B cell (primary cell): Measurements from ENCODE around the gene LIPF.

ENCODE experiments used
- CTCF ChIP-seq: fragments of 200-600 bp; IDR thresholded peaks from one replicate; pipeline ENCODE4 v1.8.0; 2022; ENCODE audit warnings: antibody characterized with exemption, mild to moderate bottlenecking
- EZH2 ChIP-seq: IDR thresholded peaks from 2 replicates; pipeline ENCODE4 v1.6.1; 2012; ENCODE audit warnings: borderline replicate concordance, low read depth, mild to moderate bottlenecking, moderate library complexity, low read length; ENCODE audit not compliant: insufficient read depth, poor library complexity, severe bottlenecking

DNA sequence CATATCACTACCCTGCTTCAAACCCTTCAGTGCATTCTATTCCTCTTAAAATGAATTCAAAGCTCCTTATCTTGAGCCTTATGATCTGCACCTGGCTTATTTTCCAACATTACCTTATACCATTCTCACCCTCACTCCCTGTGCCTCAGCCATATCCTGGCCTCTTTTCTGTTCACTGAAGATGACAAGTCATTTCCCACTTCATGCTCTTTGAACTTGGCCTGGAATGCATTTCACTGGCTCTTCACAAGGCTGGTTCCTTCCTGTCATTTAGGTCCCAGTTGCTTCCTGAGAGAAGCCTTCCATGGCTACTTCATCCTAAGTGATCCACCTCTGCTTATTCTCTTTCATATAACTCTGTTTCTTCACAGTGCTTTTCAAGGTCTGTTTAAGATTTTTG lies 3.2 kb upstream of the LIPF start:
- TF ChIP-seq CTCF (no peak), EZH2 (no peak)
